ENCODE results near the gene TUBB1. TPM values are rescaled to one million over a fixed set of nuclear protein-coding genes. Genes with fewer than 3 reads are reported as not detected.

TUBB1 gene
- total and polyA plus RNA-seq, 2 of the 13 experiments (the other 11 are each of a cell fraction or from before 2014, with no cell fraction given) = 0.11 to 57.6 TPM

DNA sequence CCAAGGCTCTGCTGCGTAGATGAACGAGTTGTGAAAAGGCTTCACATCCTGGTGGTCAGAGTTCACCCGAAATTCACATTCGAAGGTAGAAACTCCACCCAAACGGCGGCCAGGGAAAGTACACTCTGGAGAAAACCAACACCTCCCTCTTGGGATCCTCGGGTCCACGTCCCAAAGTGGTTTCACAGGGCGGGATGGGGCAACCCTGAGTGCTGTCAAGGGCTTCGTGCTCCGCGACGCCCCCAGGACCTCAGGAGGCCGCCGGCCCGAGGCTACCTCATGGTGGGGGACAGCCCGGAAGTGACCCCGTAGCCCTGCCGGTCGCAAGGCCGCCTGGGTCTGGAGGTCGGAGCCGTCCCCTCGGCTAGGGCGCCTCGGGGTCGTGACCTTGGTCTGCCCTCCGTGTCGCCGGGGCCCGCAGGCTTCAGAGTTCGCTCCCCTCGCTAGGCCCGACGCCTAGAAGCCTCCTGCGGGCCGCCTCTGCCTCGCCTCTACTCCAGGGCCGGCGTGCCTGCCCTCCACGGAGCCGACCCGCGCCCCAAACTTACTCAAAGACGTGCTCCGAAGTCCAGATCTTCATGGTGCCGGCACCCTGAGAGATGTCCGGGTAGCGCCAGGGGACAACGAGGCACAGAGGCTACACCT is 23.0 kb downstream of the TUBB1 start, which contains the start of gene PRELID3B (continued):
- TF ChIP-seq, protein P1, sequence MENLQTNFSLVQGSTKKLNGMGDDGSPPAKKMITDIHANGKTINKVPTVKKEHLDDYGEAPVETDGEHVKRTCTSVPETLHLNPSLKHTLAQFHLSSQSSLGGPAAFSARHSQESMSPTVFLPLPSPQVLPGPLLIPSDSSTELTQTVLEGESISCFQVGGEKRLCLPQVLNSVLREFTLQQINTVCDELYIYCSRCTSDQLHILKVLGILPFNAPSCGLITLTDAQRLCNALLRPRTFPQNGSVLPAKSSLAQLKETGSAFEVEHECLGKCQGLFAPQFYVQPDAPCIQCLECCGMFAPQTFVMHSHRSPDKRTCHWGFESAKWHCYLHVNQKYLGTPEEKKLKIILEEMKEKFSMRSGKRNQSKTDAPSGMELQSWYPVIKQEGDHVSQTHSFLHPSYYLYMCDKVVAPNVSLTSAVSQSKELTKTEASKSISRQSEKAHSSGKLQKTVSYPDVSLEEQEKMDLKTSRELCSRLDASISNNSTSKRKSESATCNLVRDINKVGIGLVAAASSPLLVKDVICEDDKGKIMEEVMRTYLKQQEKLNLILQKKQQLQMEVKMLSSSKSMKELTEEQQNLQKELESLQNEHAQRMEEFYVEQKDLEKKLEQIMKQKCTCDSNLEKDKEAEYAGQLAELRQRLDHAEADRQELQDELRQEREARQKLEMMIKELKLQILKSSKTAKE (CRISPR knock-in tag; IDR thresholded peaks at IDR 0.05; ENCODE audit: borderline replicate concordance) = no peak
- peak; percentile 53; the same call in 1 of the 2 replicates for TF ChIP-seq ZNF441 (CRISPR knock-in tag; IDR thresholded peaks at IDR 0.05; ENCODE audit: borderline replicate concordance)
- TF ChIP-seq GABPB1 (CRISPR knock-in tag; IDR thresholded peaks at IDR 0.05) = peak; percentile 90
- TF ChIP-seq ELF3 (CRISPR knock-in tag; IDR thresholded peaks at IDR 0.05) = no peak
- TF ChIP-seq, protein P2, sequence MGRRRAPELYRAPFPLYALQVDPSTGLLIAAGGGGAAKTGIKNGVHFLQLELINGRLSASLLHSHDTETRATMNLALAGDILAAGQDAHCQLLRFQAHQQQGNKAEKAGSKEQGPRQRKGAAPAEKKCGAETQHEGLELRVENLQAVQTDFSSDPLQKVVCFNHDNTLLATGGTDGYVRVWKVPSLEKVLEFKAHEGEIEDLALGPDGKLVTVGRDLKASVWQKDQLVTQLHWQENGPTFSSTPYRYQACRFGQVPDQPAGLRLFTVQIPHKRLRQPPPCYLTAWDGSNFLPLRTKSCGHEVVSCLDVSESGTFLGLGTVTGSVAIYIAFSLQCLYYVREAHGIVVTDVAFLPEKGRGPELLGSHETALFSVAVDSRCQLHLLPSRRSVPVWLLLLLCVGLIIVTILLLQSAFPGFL (CRISPR knock-in tag; IDR thresholded peaks at IDR 0.05) = no peak
- no peak for TF ChIP-seq MTF2 (CRISPR knock-in tag; IDR thresholded peaks at IDR 0.05; ENCODE audit: borderline replicate concordance)
- TF ChIP-seq, protein P3, sequence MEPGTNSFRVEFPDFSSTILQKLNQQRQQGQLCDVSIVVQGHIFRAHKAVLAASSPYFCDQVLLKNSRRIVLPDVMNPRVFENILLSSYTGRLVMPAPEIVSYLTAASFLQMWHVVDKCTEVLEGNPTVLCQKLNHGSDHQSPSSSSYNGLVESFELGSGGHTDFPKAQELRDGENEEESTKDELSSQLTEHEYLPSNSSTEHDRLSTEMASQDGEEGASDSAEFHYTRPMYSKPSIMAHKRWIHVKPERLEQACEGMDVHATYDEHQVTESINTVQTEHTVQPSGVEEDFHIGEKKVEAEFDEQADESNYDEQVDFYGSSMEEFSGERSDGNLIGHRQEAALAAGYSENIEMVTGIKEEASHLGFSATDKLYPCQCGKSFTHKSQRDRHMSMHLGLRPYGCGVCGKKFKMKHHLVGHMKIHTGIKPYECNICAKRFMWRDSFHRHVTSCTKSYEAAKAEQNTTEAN (CRISPR knock-in tag; conservative IDR thresholded peaks at IDR 0.05) = peak; percentile 66; the same call in 1 of the 2 replicates
- TF ChIP-seq, protein P4, sequence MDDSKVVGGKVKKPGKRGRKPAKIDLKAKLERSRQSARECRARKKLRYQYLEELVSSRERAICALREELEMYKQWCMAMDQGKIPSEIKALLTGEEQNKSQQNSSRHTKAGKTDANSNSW (CRISPR knock-in tag; IDR thresholded peaks at IDR 0.05; ENCODE audit: borderline replicate concordance) = peak; percentile 60; the same call in 1 of the 2 replicates
- TF ChIP-seq ZNF205 (CRISPR knock-in tag; IDR thresholded peaks at IDR 0.05) = no peak
- TF ChIP-seq FOXM1 (CRISPR knock-in tag; IDR thresholded peaks at IDR 0.05) = no peak
- no peak for TF ChIP-seq XRCC5 (optimal IDR thresholded peaks at IDR 0.05; ENCODE audit: low read length)
- TF ChIP-seq ZNF563 (CRISPR knock-in tag; IDR thresholded peaks at IDR 0.05) = no peak; the same call in 1 of the 2 replicates
- TF ChIP-seq, protein P5, sequence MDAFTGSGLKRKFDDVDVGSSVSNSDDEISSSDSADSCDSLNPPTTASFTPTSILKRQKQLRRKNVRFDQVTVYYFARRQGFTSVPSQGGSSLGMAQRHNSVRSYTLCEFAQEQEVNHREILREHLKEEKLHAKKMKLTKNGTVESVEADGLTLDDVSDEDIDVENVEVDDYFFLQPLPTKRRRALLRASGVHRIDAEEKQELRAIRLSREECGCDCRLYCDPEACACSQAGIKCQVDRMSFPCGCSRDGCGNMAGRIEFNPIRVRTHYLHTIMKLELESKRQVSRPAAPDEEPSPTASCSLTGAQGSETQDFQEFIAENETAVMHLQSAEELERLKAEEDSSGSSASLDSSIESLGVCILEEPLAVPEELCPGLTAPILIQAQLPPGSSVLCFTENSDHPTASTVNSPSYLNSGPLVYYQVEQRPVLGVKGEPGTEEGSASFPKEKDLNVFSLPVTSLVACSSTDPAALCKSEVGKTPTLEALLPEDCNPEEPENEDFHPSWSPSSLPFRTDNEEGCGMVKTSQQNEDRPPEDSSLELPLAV (CRISPR knock-in tag; conservative IDR thresholded peaks at IDR 0.05; ENCODE audit: low read depth) = no peak
- TF ChIP-seq ATRX (CRISPR knock-in tag; IDR thresholded peaks at IDR 0.05; ENCODE audit: borderline replicate concordance) = no peak
- no peak for TF ChIP-seq CCDC6 (CRISPR knock-in tag; IDR thresholded peaks at IDR 0.05)
- no peak for TF ChIP-seq ZNF337 (CRISPR knock-in tag; IDR thresholded peaks at IDR 0.05; ENCODE audit: borderline replicate concordance, low read depth)
- no peak for TF ChIP-seq RFX3 (CRISPR knock-in tag; IDR thresholded peaks at IDR 0.05)
- TF ChIP-seq, protein P6, sequence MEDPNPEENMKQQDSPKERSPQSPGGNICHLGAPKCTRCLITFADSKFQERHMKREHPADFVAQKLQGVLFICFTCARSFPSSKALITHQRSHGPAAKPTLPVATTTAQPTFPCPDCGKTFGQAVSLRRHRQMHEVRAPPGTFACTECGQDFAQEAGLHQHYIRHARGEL (CRISPR knock-in tag; IDR thresholded peaks at IDR 0.05) = no peak
- TF ChIP-seq MED13 (CRISPR knock-in tag; IDR thresholded peaks at IDR 0.05) = 0 out of 2 replicates have a peak, but pooled peaks have one; percentile 36
- peak; percentile 22; the same call in 1 of the 2 replicates for TF ChIP-seq ZSCAN20 (CRISPR knock-in tag; IDR thresholded peaks at IDR 0.05; ENCODE audit: borderline replicate concordance)
- no peak; the same call in 1 of the 2 replicates for TF ChIP-seq KLF15 (CRISPR knock-in tag; IDR thresholded peaks at IDR 0.05; ENCODE audit: borderline replicate concordance)
- no peak for TF ChIP-seq SATB2 (CRISPR knock-in tag; IDR thresholded peaks at IDR 0.05)
- no peak for TF ChIP-seq PAF1 (CRISPR knock-in tag; IDR thresholded peaks at IDR 0.05)
- TF ChIP-seq U2AF2 (IDR thresholded peaks at IDR 0.05; ENCODE audit: low read depth, low read length) = no peak
- no peak for TF ChIP-seq HCFC1 (IDR thresholded peaks at IDR 0.05; ENCODE audit: low read depth, low read length)
